Measurements from ENCODE around the gene HES5.
"Not testable (repeated sequence)": the region's sequence is repeated elsewhere in the genome, so short reads cannot be mapped to it uniquely, and the experiment has no call there.

Gene HES5, protein sequence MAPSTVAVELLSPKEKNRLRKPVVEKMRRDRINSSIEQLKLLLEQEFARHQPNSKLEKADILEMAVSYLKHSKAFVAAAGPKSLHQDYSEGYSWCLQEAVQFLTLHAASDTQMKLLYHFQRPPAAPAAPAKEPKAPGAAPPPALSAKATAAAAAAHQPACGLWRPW

DNA sequence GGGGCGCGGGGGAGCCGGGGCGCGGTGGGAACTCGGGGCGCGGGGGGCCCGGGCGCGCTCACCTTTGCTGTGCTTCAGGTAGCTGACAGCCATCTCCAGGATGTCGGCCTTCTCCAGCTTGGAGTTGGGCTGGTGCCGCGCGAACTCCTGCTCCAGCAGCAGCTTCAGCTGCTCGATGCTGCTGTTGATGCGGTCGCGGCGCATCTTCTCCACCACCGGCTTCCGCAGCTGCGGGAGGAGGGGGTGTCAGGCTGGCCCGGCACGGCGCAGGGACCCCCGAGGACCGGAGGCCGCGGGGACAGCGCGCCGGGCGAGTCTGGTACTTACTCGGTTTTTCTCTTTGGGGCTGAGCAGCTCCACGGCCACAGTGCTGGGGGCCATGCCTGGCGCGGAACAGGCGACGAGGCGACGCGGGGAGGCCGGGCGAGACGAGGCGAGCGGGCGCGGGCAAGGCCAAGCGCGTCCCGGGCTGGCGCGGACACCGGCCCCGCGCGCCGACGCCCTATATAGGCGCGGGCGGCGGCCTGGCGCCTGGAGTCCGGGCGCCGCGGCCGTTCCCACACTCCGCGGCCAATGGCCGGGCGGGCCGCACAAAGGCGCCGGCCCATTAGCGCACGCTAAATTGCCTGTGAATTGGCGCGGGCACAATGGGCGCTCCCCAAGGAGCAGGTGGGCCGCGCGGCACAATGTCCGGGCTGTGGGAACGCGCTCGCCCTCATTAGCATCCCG lies at the start of gene HES5:
Gene HES5, minus strand, starts transcription at position 480 of the 729 bp plus-strand sequence. Its CDS starts 99 bp downstream, at position 381.
- DNase-seq, result no peak

DNA sequence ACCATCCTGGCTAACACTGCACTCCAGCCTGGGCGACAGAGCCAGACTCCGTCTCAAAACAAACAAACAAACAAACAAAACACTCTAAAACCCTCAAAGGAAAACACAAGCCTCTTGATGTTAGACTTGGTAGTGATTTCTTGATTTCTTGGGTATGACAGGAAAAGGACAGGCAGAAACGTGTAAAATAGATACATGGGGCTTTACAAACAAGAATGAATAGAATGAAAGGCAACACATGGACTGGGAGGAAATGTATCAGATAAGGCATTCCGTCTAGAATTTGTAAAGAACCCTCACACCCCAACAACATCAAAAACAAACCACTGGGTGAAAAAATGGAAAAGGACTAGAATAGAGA lies 48.7 kb upstream of the HES5 start:
- DNase-seq, result no peak

DNA sequence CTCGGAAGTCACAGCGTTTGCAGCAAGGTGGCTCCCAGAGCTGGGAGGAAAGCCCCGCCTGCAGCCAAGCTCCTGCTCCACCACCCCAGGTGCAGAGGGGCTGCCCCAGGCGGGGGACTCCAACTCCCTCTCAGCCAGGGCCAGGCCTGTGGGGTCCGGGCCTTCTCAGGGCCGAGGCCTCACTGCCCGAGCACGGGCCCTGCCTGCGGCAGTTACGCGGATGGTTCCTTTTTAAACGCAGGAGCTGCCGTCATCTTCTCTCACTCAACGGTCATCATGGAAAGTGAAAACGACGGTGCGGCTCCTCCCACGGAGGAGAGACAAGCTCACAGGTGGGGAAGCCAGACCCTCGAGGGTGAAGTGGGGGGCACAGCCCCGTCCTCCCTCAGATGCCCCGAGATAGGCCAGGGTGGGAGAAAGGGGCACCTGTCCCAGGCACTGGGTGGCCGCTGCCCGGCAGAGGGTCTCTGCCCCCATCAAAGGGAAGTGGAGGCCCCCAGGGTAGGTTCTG lies 47.6 kb upstream of the HES5 start:
- DNase-seq, result not testable (repeated sequence)

DNA sequence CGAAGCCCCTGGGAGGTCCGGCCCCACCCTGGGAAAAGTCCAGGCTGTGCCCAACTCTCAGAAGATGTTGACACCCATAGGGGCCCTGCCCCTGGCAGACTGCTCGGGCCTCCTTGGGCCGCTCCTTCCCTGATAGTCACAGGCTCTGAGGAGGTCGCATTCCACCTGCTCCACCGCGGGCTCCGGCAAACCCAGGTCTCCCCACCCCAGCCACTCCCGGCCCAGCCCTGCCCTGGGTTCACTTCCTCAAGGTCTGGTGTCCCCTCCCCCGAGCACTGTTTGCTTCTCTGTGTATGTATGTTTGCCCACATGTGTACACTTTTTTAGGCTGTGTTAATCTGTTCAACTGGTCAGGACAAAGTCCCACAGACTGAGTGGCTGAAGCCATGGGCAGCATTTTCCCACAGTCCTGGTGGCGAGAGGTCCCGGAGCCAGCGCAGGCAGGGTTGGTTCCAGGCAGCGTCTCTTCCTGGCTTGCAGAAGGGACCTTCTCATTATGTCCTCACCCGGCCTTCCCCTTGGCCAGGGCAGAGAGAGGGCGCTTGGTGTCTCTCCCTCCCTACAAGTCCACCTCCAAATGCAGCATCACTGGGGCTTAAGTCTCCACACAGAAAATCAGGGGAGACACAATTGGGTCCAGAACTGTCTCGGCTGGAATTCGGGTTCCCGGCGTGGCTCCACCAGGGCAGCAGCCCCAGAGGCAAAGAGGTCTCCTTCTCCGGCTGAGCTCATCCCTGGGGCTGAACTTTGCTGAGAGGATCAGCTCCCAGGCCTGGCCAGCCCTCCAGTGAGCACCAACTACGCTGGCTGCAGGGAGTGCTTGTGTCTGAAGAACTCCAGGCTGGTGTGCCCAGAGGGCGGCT lies 46.0 kb upstream of the HES5 start:
- no peak for DNase-seq

DNA sequence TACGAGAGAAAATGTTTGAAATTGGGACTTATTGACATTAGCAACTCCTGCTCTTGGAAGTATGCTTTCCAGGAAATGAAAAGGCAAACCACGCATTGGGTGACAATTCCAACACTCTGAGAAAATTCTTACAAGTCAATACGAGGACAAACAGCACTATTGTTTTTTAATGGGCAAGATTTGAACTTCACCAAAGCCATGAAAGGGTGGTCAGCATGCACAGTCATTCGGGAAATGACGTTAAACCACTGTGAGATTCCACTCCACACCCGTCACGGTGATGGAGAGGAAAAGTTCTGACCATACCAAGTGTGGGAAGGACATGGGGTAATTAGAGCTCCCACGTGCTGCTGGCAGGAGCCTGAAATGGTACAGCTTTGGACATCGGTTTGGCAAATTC lies 44.3 kb upstream of the HES5 start:
- no peak for DNase-seq

DNA sequence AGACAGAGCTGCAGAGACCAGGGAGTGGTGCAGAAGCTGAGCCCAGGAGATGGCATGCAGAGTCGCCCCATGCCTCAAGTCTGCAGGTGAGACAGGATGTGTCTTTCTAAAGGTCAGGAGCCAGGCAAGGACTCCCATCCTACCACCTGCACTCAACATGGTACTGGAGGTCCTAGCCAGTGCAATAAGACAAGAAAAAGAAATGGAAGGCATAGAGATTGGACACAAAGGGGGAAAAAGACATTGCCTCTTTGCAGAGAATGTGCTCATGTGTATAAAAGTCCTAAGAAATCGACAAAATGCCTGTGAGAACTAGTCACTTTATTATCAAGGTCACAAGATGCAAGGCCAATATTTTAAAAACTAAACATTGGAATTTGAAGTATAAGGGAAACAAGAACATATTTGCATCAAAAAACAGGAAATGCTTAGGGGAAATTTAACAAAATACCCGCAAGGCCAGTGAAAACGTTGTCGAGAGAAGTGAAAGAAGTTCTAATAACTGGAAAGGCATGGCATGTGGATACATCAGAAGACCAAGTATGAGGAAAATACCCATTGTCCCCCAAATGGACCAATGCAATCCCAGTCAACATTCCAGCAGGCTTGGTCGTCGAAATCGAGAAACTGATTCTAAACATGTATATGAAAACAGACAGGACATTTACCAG lies 43.3 kb upstream of the HES5 start:
- no peak for DNase-seq

DNA sequence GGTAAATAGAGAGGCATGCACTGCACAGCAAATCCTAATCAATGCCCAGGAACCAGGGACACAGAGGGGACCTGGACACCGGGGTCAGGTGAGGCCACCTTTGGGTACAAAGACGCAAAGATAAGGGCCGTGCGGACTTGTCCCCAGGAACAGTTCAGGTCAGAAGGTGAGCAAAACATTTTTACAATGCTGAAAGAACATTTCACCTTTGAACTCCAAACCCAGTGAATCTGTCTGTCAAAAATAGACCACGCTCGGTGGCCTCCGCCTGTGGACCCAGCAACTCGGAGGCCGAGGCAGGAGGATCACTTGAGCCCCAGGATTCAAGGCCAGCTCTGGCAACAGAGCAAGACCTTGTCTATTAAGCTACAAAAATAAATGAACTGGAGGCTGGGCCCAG lies 41.3 kb upstream of the HES5 start:
- DNase-seq, result no peak

DNA sequence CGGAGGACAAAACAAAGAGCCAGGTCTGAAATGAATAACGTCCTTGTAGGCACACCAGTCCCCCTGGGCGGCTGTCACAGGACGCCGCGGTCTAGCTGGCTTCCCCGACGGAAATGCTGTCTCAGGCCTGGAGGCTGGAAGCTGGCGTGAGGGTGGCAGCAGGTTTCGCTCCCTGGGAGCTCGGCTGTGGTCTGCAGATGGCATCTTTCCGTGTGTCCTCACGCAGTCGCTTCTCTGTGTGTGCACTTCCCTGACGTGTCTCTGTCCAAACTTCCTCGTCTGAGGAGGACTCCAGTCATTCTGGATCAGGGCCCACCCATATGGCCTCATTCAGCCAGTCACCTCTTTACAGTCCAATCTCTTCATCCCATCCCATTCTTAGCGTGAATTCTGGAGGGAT lies 40.3 kb upstream of the HES5 start:
- no peak for DNase-seq

DNA sequence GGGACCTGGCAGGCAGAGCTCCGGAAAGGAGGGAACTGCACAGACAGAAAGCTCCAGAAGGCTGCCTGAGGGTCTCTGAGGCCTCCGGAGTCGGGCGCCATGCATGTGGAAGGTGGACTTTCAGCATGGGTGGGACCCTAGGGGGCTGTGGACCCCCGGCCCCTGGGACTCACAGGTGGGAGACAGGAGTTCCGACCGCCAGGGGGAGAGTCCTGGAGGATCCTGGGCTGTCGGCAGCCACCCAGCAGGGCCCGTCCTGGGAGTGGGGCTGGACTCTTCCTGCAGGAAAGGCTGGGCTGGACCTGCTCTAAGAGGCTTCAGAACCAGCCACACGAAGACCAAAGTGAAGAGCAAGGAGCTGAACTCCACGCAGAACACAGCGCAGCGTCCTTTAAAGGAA lies 39.6 kb upstream of the HES5 start:
- DNase-seq, result not testable (repeated sequence)

DNA sequence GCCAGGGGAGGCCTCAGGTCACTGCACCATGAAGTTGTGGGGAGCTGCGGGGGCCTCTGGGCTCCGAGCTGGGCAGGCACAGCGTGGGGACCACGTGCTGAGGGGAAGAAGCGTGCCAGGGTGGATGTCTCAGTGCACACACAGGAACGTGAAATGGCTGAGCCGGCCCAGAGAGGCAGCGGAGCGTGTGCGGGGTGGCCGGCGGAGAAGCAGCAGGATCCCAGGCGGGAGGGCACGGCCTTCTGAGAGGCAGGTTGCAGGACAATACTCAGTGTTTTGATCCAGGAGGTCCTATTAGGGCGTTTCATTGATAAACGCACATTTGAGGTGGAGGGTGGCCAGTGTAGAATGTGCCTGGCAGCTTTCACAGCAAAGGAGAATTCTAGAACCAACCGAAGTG lies 39.0 kb upstream of the HES5 start:
- no peak for DNase-seq

DNA sequence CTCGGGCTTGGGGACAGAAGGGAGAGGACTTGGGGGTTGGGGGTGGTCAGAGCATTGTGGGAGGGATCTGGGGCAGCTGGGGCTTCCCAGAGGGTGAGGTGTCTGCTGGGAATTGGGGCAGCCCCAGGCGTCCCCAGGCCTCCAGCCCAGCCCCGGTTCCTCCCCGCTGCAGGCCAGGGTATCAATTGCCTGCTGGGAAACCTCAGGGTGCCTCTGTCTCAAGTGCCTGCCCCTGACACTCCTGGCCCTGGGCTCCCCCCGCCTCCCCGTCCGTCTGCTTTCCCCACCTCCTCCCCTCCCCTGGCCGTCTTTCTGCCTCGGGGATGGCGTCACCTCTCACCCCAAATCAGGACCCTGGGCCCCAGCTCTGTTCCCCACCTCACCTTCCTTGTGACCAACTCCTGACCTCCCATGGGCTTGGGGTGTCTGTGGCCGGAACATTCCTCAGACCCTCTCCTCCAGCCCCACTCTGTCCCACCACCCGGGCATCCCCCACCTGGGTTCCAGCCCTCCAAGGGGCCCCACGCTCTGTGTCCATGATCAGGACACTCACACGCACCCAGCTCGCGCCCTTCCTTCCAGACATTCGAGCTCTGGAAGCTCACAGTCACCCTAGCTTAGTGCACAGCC lies 38.2 kb upstream of the HES5 start:
- not testable (repeated sequence) for DNase-seq

DNA sequence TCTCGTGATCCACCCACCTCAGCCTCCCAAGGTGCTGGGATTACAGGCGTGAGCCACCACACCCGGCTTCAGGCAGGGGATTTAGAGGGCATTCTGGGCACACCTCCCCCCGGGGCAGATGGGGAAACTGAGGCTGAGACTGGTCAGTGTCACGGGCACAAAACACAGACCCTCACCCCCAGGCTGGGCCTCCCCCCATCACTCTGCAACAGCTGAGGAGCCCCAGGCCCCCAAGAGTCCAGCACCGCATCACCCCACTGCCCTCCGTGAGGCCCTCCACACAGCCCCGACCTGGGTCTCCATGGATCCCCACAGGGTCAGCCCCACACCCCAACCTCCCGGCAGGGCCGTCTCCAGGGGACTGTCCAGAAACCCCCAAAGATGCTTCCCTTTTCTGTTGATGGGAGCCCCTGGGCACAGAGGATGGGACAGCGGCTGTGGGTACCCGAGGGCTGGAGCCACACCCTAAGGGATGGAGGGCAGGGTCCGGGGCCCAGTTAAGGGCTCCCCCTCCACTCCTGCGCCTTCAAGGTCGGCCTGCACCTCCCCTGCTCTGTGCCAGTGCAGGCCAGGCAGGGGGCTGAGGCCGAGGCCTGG lies 37.1 kb upstream of the HES5 start:
- no peak for DNase-seq

DNA sequence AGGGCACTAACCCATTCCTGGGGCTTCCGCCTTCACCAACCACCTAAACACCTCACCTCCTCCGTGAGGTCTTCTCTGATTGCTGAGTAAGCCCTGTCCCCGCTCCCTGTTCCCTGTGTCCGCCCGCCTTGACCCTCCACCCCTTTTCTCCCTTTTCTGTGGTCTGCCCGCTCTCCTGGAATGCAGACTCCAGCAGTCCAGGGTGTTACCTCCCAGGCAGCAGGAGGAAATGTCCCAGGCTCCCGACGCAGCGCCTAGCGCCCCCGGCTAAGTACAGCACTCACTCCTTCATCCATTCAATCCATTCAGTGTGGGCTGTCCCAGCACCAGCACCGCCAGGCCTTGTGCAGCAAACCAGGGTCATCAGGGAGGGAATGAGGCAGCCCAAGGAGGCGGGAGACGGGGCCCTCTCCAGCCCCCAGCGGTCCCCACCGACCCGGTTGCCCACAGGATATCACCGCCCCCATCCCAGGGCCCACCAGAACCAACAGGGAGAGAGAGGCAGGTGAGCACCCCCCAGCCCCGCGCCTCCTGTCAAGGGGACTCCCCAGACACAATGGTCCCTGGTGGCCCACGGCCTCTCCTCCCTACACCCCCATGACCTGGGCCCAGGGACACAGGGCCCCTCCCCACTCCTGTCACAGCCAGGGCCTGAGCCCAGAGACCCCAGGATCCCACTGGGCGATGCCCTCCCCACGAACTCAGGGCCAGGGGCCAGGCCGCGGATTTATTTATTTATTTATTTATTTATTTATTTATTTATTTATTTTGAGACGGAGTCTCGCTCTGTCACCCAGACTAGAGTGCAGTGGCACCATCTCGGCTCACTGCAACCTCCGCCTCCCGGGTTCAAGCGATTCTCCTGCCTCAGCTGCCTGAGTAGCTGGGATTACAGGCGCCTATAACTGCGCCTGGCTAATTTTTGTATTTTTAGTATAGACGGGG lies 36.3 kb upstream of the HES5 start:
- no peak for DNase-seq

DNA sequence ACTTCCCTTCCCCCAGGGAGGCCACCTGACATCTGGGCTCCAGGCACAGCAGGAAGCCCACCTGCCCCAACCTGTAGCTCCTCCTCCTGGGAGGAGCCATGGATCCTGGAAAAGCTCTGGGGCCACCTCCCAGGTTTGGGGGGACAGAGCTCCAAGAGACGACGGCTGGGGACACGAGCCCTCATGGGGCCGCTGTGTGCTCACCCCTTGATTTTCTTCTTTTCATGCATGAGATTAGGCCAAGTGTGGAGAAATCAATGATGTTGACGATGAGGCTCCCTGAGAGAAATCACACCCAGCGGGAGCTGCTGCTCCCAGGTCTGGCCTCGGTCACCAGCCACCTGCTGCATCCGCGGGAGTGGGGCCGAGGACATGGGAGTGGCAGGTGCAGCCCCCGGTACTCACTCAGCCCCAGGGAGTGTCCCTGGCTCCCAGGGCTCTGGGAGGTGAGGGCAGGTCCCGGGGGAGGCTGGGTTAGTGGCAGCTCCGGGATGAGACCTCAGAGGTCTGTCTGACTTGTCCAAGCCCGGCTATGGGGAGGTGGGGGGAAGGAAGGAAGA lies 34.8 kb upstream of the HES5 start:
- DNase-seq, result no peak

DNA sequence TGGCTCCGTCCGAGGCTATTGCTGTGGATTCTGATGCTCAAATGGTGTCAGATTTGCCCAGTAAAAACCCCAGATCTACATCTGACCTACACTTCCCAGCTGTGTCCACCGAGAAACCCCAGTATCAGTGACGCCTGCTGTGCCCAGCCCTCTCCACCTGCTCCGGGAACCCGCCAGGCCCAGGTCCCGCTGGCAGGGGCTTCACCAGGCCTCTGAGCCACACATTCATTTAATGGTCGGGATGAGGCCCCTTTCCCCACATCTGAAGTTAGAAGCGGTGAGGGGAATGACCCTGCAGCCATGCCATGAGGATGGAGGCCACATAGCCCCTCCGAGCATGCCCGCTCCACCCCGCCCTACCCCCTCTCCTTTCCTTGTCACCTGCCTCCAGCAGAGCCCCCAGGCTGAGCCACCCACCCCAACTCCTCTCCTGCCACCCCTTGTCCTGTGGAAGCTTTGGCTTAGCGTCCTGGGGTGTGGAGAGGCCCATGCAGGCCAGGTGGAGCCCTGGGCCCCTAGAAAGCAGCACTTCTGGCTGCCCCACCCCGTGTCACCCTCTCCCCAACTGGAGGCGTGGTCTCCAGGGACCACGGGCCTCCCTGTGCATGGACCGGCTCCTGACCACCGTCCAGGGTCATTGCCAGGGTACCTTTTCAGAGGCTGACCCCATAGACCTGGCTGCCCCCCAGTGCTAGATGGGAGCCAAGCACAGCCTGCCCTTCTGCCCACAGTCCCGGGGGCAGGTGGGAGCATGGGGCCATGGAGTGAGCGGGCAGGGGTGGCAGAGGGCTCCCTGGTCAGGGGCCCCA lies 34.1 kb upstream of the HES5 start:
- no peak for DNase-seq

DNA sequence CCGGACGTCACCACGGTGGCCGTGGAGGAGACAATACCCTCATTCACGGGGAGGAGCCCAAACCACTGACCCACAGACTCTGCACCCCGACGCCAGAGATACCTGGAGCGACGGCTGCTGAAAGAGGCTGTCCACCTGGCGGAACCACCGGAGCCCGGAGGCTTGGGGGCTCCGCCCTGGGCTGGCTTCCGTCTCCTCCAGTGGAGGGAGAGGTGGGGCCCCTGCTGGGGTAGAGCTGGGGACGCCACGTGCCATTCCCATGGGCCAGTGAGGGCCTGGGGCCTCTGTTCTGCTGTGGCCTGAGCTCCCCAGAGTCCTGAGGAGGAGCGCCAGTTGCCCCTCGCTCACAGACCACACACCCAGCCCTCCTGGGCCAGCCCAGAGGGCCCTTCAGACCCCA lies 33.1 kb upstream of the HES5 start:
- no peak for DNase-seq

DNA sequence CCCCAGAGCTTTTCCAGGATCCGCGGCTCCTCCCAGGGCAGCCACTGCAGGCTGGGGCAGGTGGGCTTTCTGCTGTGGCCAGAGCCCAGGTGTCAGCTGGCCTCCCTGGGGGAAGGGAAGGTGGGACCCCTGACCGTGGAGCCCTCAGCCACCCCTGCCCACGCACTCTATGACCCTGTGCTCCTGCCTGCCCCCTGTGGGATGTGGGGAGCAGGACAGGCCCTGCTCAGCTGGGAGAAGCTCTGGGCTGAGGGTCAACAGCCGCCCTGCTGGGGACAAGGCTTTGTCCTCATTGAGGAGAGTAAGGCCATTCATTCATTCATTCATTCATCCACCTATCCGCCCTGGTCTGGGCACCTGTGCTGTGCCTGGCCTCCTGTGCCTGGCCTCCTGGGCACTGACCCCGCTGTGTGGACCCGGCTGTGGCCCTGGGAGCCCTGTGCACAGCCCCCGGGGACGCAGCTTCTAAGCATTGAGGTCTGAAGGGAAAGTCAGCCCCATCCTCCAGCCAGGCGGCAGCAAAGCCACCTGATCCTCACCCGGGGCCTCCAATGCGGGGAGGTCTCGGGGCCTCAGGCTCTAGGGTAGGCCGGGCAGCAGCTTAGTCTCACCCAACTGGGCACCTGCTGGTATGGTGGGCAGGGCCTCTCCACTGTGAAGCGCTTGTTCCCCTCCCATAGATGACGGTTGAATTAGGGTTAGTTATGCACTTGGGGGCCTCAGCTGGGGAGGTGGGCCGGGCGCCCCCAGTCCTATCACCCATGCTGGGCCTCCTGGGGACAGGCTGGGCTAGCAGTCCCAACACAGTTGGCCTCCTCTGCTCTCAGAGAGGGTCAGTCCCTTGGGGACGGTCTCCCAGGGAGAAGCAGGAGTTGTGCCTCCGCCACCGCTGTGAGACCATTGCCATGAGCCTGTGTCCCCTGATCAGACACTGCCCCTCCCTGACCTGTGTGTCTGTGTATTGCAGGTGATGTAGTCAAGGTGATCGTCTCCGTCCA lies 32.1 kb upstream of the HES5 start:
- DNase-seq, result no peak

DNA sequence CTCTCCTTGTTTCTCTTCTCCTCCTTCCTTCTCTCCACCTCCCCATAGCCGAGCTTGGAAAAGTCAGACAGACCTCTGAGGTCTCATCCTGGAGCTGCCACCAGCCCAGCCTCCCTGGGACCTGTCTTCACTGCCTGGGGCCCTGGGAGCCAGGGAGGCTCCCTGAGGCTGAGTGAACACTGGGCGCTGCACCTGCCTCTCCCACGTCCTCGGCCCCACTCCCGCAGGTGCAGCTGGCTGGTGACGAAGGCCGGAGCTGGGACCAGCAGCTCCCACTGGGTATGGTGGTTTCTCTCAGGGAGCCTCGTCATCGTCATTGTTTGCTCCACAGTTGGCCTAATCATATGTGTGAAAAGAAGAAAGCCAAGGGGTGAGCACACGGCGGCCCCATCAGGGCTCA lies 31.4 kb upstream of the HES5 start:
- DNase-seq, result no peak

Data from NCI-H510A treated with DMSO at 0.1 percent for 48 hours (cell line).